H9 (cell line): ENCODE data around the gene SFXN5. TPM values are rescaled to one million over a fixed set of nuclear protein-coding genes. Genes with fewer than 3 reads are reported as not detected.

Source experiments
- DNase-seq: peaks from one replicate; pipeline ENCODE4 v3.0.0-alpha.2; 2017
- H2AFZ ChIP-seq: one replicate; pipeline ENCODE4 v1.6.1; 2013; ENCODE audit warnings: mild to moderate bottlenecking, low read length, control low read depth, moderate library complexity
- H2AK5ac ChIP-seq: 2 replicates; pipeline ENCODE4 v1.6.1; 2013; ENCODE audit warnings: low read length, control low read depth, mixed read lengths; ENCODE audit not compliant: insufficient read length
- H2BK120ac ChIP-seq: one replicate; pipeline ENCODE4 v1.6.1; 2013; ENCODE audit warnings: low read depth, mild to moderate bottlenecking, low read length, control low read depth, inconsistent platforms; ENCODE audit not compliant: poor library complexity, severe bottlenecking
- H2BK12ac ChIP-seq: 2 replicates; pipeline ENCODE4 v1.6.1; 2013; ENCODE audit warnings: low read length, control low read depth, mixed read lengths, low read depth; ENCODE audit not compliant: insufficient read length
- H2BK15ac ChIP-seq: 2 replicates; pipeline ENCODE4 v1.6.1; 2013; ENCODE audit warnings: low read depth, low read length, control low read depth
- H2BK20ac ChIP-seq: one replicate; pipeline ENCODE4 v1.6.1; 2013; ENCODE audit warnings: low read depth, mild to moderate bottlenecking, low read length, control low read depth, inconsistent platforms; ENCODE audit not compliant: poor library complexity, severe bottlenecking
- H2BK5ac ChIP-seq: 2 replicates; pipeline ENCODE4 v1.6.1; 2013; ENCODE audit warnings: low read length, control low read depth, mixed read lengths; ENCODE audit not compliant: insufficient read length
- H3K14ac ChIP-seq: 2 replicates; pipeline ENCODE4 v1.6.1; 2013; ENCODE audit warnings: low read length, control low read depth; ENCODE audit not compliant: insufficient read depth
- H3K18ac ChIP-seq: 2 replicates; pipeline ENCODE4 v1.6.1; 2013; ENCODE audit warnings: low read depth, mild to moderate bottlenecking, mixed read lengths, low read length, control low read depth; ENCODE audit not compliant: insufficient read length
- H3K23ac ChIP-seq: 2 replicates; pipeline ENCODE4 v1.6.1; 2013; ENCODE audit warnings: low read length, control low read depth, mixed read lengths, low read depth; ENCODE audit not compliant: insufficient read length
- H3K23me2 ChIP-seq: 2 replicates; pipeline ENCODE4 v1.6.1; 2013; ENCODE audit warnings: low read depth, mild to moderate bottlenecking, mixed read lengths, low read length, control low read depth; ENCODE audit not compliant: insufficient read length, poor library complexity, severe bottlenecking
- H3K27ac ChIP-seq: 2 replicates; pipeline ENCODE4 v1.5.1; 2013; ENCODE audit warnings: low read length, control low read depth, mixed read lengths, low read depth; ENCODE audit not compliant: insufficient read length
- H3K27me3 ChIP-seq: 2 replicates; pipeline ENCODE4 v1.6.1; 2013; ENCODE audit warnings: low read length, control low read depth, inconsistent platforms; ENCODE audit not compliant: insufficient read depth
- H3K4ac ChIP-seq: 2 replicates; pipeline ENCODE4 v1.6.1; 2013; ENCODE audit warnings: low read depth, mild to moderate bottlenecking, control low read depth, inconsistent platforms, low read length, moderate library complexity
- H3K4me1 ChIP-seq: 2 replicates; pipeline ENCODE4 v1.6.1; 2013; ENCODE audit warnings: low read length, control low read depth, inconsistent platforms; ENCODE audit not compliant: insufficient read depth
- H3K4me2 ChIP-seq: 2 replicates; pipeline ENCODE4 v1.6.1; 2013; ENCODE audit warnings: low read length, control low read depth, mixed read lengths; ENCODE audit not compliant: insufficient read length, insufficient read depth
- H3K56ac ChIP-seq: 2 replicates; pipeline ENCODE4 v1.6.1; 2013; ENCODE audit warnings: low read depth, mild to moderate bottlenecking, mixed read lengths, low read length, control low read depth; ENCODE audit not compliant: insufficient read length
- H3K79me1 ChIP-seq: 2 replicates; pipeline ENCODE4 v1.6.1; 2013; ENCODE audit warnings: low read depth, mild to moderate bottlenecking, moderate library complexity, low read length, control low read depth, inconsistent platforms; ENCODE audit not compliant: insufficient read depth, poor library complexity, severe bottlenecking
- H3K79me2 ChIP-seq: 2 replicates; pipeline ENCODE4 v1.6.1; 2013; ENCODE audit warnings: low read length, control low read depth, inconsistent platforms; ENCODE audit not compliant: insufficient read depth
- H3K9ac ChIP-seq: 2 replicates; pipeline ENCODE4 v1.6.1; 2013; ENCODE audit warnings: low read length, control low read depth, mixed read lengths; ENCODE audit not compliant: insufficient read length; ENCODE audit errors: extremely low read depth
- H3K9me3 ChIP-seq: one replicate; pipeline ENCODE4 v1.6.1; 2013; ENCODE audit warnings: low read depth, low read length, inconsistent platforms; ENCODE audit not compliant: control insufficient read depth
- H3T11ph ChIP-seq: one replicate; pipeline ENCODE4 v1.6.1; 2013; ENCODE audit warnings: mild to moderate bottlenecking, low read length, control low read depth, inconsistent platforms
- H4K20me1 ChIP-seq: one replicate; pipeline ENCODE4 v1.6.1; 2013; ENCODE audit not compliant: control insufficient read depth, insufficient read length, insufficient read depth
- H4K5ac ChIP-seq: 2 replicates; pipeline ENCODE4 v1.6.1; 2013; ENCODE audit warnings: low read depth, mild to moderate bottlenecking, mixed read lengths, low read length, control low read depth; ENCODE audit not compliant: insufficient read length
- H4K8ac ChIP-seq: replicated peaks from 2 replicates; pipeline ENCODE4 v1.6.1; 2013; ENCODE audit warnings: low read length, control low read depth, mixed read lengths, low read depth; ENCODE audit not compliant: insufficient read length
- H4K91ac ChIP-seq: 2 replicates; pipeline ENCODE4 v1.6.1; 2013; ENCODE audit warnings: low read depth, mild to moderate bottlenecking, moderate library complexity, mixed read lengths, low read length, control low read depth; ENCODE audit not compliant: insufficient read length
- H3K27ac Mint-ChIP-seq, 3 experiments: 2 replicates in 2 of 3; 3 replicates in 1 of 3; pipeline ENCODE4 v1.8.0; 2020 to 2021; ENCODE audit warnings: mixed read lengths in 3 of 3, mild to moderate bottlenecking in 1 of 3, moderate library complexity in 1 of 3
- H3K27me3 Mint-ChIP-seq: 2 replicates; pipeline ENCODE4 v1.8.0; 2021; ENCODE audit warnings: low read depth, mild to moderate bottlenecking, moderate library complexity, mixed read lengths
- H3K36me3 Mint-ChIP-seq, 3 experiments: 2 replicates in 2 of 3; 3 replicates in 1 of 3; pipeline ENCODE4 v1.8.0; 2020 to 2021; ENCODE audit warnings: low read depth in 3 of 3, mixed read lengths in 3 of 3; ENCODE audit not compliant: insufficient read depth in 1 of 3
- H3K4me1 Mint-ChIP-seq, 2 experiments: 2 replicates each; pipeline ENCODE4 v1.8.0; 2020; ENCODE audit warnings: mixed read lengths in 2 of 2
- H3K4me3 Mint-ChIP-seq, 2 experiments: 2 replicates in 1 of 2; 3 replicates in 1 of 2; pipeline ENCODE4 v1.8.0; 2020 to 2021; ENCODE audit warnings: mild to moderate bottlenecking in 2 of 2, mixed read lengths in 2 of 2, moderate library complexity in 1 of 2
- H3K9me3 Mint-ChIP-seq, 2 experiments: 2 replicates in 1 of 2; 3 replicates in 1 of 2; pipeline ENCODE4 v1.8.0; 2020; ENCODE audit warnings: mild to moderate bottlenecking in 2 of 2, mixed read lengths in 2 of 2, moderate library complexity in 1 of 2
- CTCF ChIP-seq: fragments of 200-600 bp; sonication (generic); conservative IDR thresholded peaks from 3 replicates; pipeline ENCODE4 v1.8.0; 2021; ENCODE audit warnings: antibody characterized with exemption, mild to moderate bottlenecking
- WGBS: extraction: QIAGEN DNeasy Blood & Tissue Kit; methylation state at CpG from one replicate; pipeline ENCODE4 v1.1.7; 2013; ENCODE audit warnings: missing lambda C conversion rate, low lambda C conversion rate, mixed read lengths; ENCODE audit not compliant: insufficient read length; ENCODE audit errors: extremely low coverage; 5-methylcytosine and 5-hydroxymethylcytosine counted together
- total RNA-seq: library from RNA; stranded (reverse); gene quantifications from 2 replicates; pipeline ENCODE4 v1.2.1, GENCODE V29; 2021

Gene SFXN5
- total RNA-seq, 1 experiment from 2014 or later = 30.9 TPM

- no peaks in the 10 kb centered on the region for H3K27me3 Mint-ChIP-seq
- no peaks in the 10 kb centered on the region for H3K27me3 ChIP-seq
- H3K27ac Mint-ChIP-seq = peak overlapping the region in 1 of 3 experiments; percentile 64; a peak in 1 of 7 replicates
- H4K91ac ChIP-seq = no peak overlapping the region
- no peak overlapping the region for H3K18ac ChIP-seq
- no peaks in the 10 kb centered on the region for H3K79me2 ChIP-seq
- H3K4ac ChIP-seq = no peak overlapping the region
- H3K9ac ChIP-seq = no peak overlapping the region
- no peaks in the 10 kb centered on the region for H3K9me3 ChIP-seq
- no peaks in the 10 kb centered on the region for H4K20me1 ChIP-seq
- H4K8ac ChIP-seq = no peak overlapping the region
- H2BK120ac ChIP-seq = no peak overlapping the region
- no peak overlapping the region for H2AFZ ChIP-seq
- H3K4me2 ChIP-seq = no peak overlapping the region
- no peak overlapping the region; the same call in 1 of the 2 replicates for H3K14ac ChIP-seq
- H2AK5ac ChIP-seq = no peak overlapping the region
- no peak overlapping the region for H2BK15ac ChIP-seq
- H3K4me3 Mint-ChIP-seq = no peak overlapping the region
- no peak overlapping the region for H3K27ac ChIP-seq
- H3K23me2 ChIP-seq = no peaks in the 10 kb centered on the region
- H3K79me1 ChIP-seq = no peaks in the 10 kb centered on the region
- no peaks in the 10 kb centered on the region for H3K4me1 ChIP-seq
- H3K36me3 Mint-ChIP-seq = peaks cover 3 to 13% (median 9%) of the 10 kb centered on the region in 3 experiments; a peak in 5 of 7 replicates
- H4K5ac ChIP-seq = no peak overlapping the region
- no peak overlapping the region for H3K56ac ChIP-seq
- no peak overlapping the region for H2BK20ac ChIP-seq
- H3K9me3 Mint-ChIP-seq = no peaks in the 10 kb centered on the region
- no peak overlapping the region for H3T11ph ChIP-seq
- DNase-seq = no peak
- no peak overlapping the region for H2BK12ac ChIP-seq
- H3K4me1 Mint-ChIP-seq = peaks cover 6 to 9% of the 10 kb centered on the region in 2 experiments
- no CpG with 5 or more reads among the region's 5 CpGs for WGBS
- TF ChIP-seq CTCF = no peak
- H2BK5ac ChIP-seq = no peak overlapping the region
- no peak overlapping the region for H3K23ac ChIP-seq
Measured at GRCh38 chr2:73043276-73043675, 28.2 kb downstream of the SFXN5 start.
